GM12878 (cell line): ENCODE results near the gene ALKBH1. TPM values are rescaled to one million over a fixed set of nuclear protein-coding genes. Genes with fewer than 3 reads are reported as not detected.

Experiments
- BMI1 ChIP-seq: fragments of 450-650 bp; IDR thresholded peaks from 2 replicates; pipeline ENCODE4 v1.6.1; 2016; ENCODE audit warnings: mild to moderate bottlenecking, moderate library complexity, borderline replicate concordance
- BRCA1 ChIP-seq: IDR thresholded peaks from 2 replicates; pipeline ENCODE4 v1.6.1; 2011; ENCODE audit warnings: low read depth, low read length, improper control_type of control experiment
- IRF4 ChIP-seq: IDR thresholded peaks from 2 replicates; pipeline ENCODE4 v1.6.1; 2011; ENCODE audit warnings: low read depth, low read length
- NR2C2 ChIP-seq: IDR thresholded peaks from 2 replicates; pipeline ENCODE4 v1.6.1; 2011; ENCODE audit warnings: borderline replicate concordance, low read depth; ENCODE audit not compliant: control insufficient read depth, insufficient read length
- NR2F1 ChIP-seq: fragments of 450-650 bp; conservative IDR thresholded peaks from 2 replicates; pipeline ENCODE4 v1.6.1; 2017; ENCODE audit warnings: mild to moderate bottlenecking
- PAX5 ChIP-seq: IDR thresholded peaks from 2 replicates; pipeline ENCODE4 v1.6.1; 2011; ENCODE audit warnings: low read depth, low read length, borderline replicate concordance
- PAX8 ChIP-seq: fragments of 450-650 bp; IDR thresholded peaks from 2 replicates; pipeline ENCODE4 v1.6.1; 2017; ENCODE audit warnings: mild to moderate bottlenecking, moderate library complexity
- RB1 ChIP-seq: fragments of 450-650 bp; formaldehyde crosslinking; IDR thresholded peaks from 2 replicates; pipeline ENCODE4 v1.6.1; 2017; ENCODE audit warnings: mild to moderate bottlenecking, borderline replicate concordance
- SUZ12 ChIP-seq: fragments of 200-600 bp; sonication (generic); IDR thresholded peaks from one replicate; pipeline ENCODE4 v1.6.1; 2018; ENCODE audit warnings: antibody characterized with exemption, mild to moderate bottlenecking; ENCODE audit not compliant: unreplicated experiment
- TCF3 ChIP-seq: IDR thresholded peaks from 2 replicates; pipeline ENCODE4 v1.6.1; 2012; ENCODE audit warnings: low read depth, mild to moderate bottlenecking, low read length, borderline replicate concordance; ENCODE audit not compliant: insufficient read depth
- polyA plus RNA-seq, 11 experiments: library from polyadenylated mRNA; depleted of rRNA in 4 of 11; unstranded in 6 of 11; stranded (reverse) in 5 of 11; fragments of >200 nt; fragmentation: Nextera tagmentation in 4 of 11; fragmentation: Illumina TruSeq in 1 of 11; extraction: Ambion mirVana in 4 of 11; extraction: Trizol in 1 of 11; gene quantifications; 1 replicate in 1 of 11; 2 replicates in 10 of 11; pipeline versions ENCODE4 v1.2.1 to v1.2.3, GENCODE V29; 2011 to 2016; ENCODE audit warnings: inconsistent platforms in 2 of 11, missing spikeins in 2 of 11, low read depth in 1 of 11
- total RNA-seq, 4 experiments: library from RNA; depleted of rRNA in 3 of 4; stranded (reverse); fragments of >200 nt in 3 of 4; fragmentation: Illumina TruSeq in 1 of 4; extraction: Trizol in 1 of 4; gene quantifications; 2 replicates each; pipeline versions ENCODE4 v1.2.1 to v1.2.3, GENCODE V29; 2013 to 2021
- TF ChIP-seq, protein P1 (sequence below): fragments of 450-650 bp; IDR thresholded peaks from 2 replicates; pipeline ENCODE4 v1.6.1; 2017; ENCODE audit warnings: antibody characterized with exemption, mild to moderate bottlenecking, moderate library complexity
- TF ChIP-seq, protein P2 (sequence below): fragments of 150-350 bp; IDR thresholded peaks from 2 replicates; pipeline ENCODE4 v1.6.1; 2014; ENCODE audit warnings: mild to moderate bottlenecking, low read depth, low read length

ALKBH1 gene
- total and polyA plus RNA-seq, 10 of the 15 experiments (the other 5 are each of a cell fraction or from before 2014, with no cell fraction given), result 6.5 to 24.1 (median 17.0) TPM

DNA sequence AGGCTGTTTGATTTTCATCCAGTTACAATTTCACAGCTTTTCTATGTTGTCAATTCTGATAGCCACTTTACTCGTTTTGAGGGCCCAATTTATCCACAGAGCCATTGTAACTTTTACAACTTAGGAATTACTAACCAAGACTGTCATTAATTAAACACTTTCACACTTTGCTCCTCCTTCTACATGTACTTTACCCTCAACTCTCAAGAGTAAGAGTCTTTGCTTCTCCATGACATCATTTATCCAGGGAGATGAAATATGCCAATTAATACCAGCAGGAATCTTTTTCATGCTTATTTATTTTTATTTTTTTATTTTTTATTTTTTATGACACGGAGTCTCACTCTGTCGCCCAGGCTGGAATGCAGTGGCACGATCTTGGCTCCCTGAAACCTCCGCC lies 13.6 kb upstream of the ALKBH1 start (continued):
- TF ChIP-seq BRCA1 (no peak), NR2C2 (no peak), SUZ12 (no peak), TCF3 (no peak), BMI1 (no peak), IRF4 (no peak), PAX8 (no peak), NR2F1 (no peak), RB1 (no peak), PAX5 (no peak)
- TF ChIP-seq, protein P1, sequence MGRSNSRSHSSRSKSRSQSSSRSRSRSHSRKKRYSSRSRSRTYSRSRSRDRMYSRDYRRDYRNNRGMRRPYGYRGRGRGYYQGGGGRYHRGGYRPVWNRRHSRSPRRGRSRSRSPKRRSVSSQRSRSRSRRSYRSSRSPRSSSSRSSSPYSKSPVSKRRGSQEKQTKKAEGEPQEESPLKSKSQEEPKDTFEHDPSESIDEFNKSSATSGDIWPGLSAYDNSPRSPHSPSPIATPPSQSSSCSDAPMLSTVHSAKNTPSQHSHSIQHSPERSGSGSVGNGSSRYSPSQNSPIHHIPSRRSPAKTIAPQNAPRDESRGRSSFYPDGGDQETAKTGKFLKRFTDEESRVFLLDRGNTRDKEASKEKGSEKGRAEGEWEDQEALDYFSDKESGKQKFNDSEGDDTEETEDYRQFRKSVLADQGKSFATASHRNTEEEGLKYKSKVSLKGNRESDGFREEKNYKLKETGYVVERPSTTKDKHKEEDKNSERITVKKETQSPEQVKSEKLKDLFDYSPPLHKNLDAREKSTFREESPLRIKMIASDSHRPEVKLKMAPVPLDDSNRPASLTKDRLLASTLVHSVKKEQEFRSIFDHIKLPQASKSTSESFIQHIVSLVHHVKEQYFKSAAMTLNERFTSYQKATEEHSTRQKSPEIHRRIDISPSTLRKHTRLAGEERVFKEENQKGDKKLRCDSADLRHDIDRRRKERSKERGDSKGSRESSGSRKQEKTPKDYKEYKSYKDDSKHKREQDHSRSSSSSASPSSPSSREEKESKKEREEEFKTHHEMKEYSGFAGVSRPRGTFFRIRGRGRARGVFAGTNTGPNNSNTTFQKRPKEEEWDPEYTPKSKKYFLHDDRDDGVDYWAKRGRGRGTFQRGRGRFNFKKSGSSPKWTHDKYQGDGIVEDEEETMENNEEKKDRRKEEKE, result no peak
- TF ChIP-seq, protein P2, sequence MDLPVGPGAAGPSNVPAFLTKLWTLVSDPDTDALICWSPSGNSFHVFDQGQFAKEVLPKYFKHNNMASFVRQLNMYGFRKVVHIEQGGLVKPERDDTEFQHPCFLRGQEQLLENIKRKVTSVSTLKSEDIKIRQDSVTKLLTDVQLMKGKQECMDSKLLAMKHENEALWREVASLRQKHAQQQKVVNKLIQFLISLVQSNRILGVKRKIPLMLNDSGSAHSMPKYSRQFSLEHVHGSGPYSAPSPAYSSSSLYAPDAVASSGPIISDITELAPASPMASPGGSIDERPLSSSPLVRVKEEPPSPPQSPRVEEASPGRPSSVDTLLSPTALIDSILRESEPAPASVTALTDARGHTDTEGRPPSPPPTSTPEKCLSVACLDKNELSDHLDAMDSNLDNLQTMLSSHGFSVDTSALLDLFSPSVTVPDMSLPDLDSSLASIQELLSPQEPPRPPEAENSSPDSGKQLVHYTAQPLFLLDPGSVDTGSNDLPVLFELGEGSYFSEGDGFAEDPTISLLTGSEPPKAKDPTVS, result no peak
